Smooth muscle cell of the coronary artery (primary cell): ENCODE data around the gene VPS41. TPM values are rescaled to one million over a fixed set of nuclear protein-coding genes. Genes with fewer than 3 reads are reported as not detected.

ENCODE experiments used
- total RNA-seq: library from RNA; depleted of rRNA; stranded (reverse); fragments of >200 nt; gene quantifications from 2 replicates; pipeline ENCODE4 v1.2.3, GENCODE V29; 2014; ENCODE audit warnings: low replicate concordance

The VPS41 gene
- total RNA-seq: 57.7 and 84.1 TPM in 2 replicates

DNA sequence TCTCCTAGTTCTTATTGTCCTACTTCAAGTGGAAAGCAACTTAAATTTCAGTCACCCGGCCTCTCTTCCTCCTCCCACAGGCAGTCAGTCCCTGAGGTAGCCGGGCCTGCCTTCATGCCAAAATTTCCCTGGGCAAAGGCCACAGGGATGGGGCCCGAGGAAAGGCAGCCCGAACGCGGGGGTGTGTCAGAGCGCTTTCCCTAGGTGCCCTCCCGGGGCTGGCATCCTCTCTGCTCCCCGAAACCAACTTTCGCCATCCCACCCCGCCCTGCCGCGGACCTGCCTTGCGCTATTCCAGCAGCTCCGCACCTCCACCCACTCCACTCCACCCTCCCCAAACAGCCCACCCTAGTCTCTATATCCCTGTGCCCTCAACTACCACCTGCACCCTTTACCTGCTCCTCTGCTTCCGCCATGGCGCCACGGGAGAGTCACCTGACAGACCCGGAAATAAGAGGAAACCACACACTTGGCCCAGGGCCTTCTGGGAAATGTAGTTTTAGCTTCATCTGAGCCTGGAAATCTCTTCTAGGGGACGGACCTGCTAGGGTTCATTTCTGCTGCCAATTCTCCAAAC, at the start of gene VPS41:
TSS of gene VPS41 (minus strand) at position 433 of the 577 bp plus-strand sequence. CDS start at position 416, 17 bp downstream.

Other genes starting within 250 kb of the VPS41 start
- not detected in 2 replicates for gene POU6F2, start 68.7 kb upstream of the VPS41 start, total RNA-seq